ENCODE results near the gene ALDH1B1. TPM values are rescaled to one million over a fixed set of nuclear protein-coding genes. Genes with fewer than 3 reads are reported as not detected.

Gene ALDH1B1
- total RNA-seq, 1 experiment from 2014 or later, result 55.5 TPM

DNA sequence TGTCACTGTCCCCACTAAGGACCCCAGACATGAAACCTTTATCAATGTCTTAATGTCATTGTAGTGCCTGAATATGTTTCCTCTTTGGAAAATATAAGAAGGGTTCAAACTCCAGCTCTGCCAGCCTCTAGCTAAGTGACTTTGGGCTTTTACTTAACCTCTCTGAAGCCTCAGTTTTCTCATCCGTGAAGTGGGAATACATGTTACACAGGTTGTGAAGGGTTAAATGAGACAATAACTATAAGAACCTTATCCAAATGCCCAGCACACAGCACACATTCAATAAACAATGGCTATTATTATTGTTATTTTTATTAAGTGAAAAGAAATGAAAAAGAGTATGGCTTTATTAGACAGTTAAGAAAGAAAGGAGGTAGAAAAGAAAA lies 47.4 kb downstream of the ALDH1B1 start:
- Mint-ChIP-seq H3K27me3 (ENCODE audit: low read depth) (peaks cover 3% of the 10 kb centered on the region; the same call in 1 of the 2 replicates), H3K4me1 (peaks cover 9% of the 10 kb centered on the region), H3K4me3 (no peak overlapping the region), H3K36me3 (0 out of 2 replicates have a peak, but pooled peaks cover 3% of the 10 kb centered on the region), H3K9me3 (peaks cover 12% of the 10 kb centered on the region), H3K27ac (no peak overlapping the region)
- ATAC-seq, result no peak
- CTCF ChIA-PET, result no interaction called here
- POLR2A ChIA-PET, result no interaction called here
- DNase-seq (ENCODE audit: low spot score), result no peak
- no peak for TF ChIP-seq FOXJ3 (CRISPR knock-in tag; IDR thresholded peaks at IDR 0.05; ENCODE audit: borderline replicate concordance)
- TF ChIP-seq ATF1 (CRISPR knock-in tag; IDR thresholded peaks at IDR 0.05), result no peak
- no peak for TF ChIP-seq NR1H2 (CRISPR knock-in tag; IDR thresholded peaks at IDR 0.05)
- TF ChIP-seq, protein P1, sequence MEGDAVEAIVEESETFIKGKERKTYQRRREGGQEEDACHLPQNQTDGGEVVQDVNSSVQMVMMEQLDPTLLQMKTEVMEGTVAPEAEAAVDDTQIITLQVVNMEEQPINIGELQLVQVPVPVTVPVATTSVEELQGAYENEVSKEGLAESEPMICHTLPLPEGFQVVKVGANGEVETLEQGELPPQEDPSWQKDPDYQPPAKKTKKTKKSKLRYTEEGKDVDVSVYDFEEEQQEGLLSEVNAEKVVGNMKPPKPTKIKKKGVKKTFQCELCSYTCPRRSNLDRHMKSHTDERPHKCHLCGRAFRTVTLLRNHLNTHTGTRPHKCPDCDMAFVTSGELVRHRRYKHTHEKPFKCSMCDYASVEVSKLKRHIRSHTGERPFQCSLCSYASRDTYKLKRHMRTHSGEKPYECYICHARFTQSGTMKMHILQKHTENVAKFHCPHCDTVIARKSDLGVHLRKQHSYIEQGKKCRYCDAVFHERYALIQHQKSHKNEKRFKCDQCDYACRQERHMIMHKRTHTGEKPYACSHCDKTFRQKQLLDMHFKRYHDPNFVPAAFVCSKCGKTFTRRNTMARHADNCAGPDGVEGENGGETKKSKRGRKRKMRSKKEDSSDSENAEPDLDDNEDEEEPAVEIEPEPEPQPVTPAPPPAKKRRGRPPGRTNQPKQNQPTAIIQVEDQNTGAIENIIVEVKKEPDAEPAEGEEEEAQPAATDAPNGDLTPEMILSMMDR (IDR thresholded peaks at IDR 0.05), result no peak
- TF ChIP-seq, protein P2, sequence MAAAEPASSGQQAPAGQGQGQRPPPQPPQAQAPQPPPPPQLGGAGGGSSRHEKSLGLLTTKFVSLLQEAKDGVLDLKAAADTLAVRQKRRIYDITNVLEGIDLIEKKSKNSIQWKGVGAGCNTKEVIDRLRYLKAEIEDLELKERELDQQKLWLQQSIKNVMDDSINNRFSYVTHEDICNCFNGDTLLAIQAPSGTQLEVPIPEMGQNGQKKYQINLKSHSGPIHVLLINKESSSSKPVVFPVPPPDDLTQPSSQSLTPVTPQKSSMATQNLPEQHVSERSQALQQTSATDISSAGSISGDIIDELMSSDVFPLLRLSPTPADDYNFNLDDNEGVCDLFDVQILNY (CRISPR knock-in tag; IDR thresholded peaks at IDR 0.05), result no peak
- TF ChIP-seq, protein P3, sequence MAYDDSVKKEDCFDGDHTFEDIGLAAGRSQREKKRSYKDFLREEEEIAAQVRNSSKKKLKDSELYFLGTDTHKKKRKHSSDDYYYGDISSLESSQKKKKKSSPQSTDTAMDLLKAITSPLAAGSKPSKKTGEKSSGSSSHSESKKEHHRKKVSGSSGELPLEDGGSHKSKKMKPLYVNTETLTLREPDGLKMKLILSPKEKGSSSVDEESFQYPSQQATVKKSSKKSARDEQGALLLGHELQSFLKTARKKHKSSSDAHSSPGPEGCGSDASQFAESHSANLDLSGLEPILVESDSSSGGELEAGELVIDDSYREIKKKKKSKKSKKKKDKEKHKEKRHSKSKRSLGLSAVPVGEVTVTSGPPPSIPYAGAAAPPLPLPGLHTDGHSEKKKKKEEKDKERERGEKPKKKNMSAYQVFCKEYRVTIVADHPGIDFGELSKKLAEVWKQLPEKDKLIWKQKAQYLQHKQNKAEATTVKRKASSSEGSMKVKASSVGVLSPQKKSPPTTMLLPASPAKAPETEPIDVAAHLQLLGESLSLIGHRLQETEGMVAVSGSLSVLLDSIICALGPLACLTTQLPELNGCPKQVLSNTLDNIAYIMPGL (CRISPR knock-in tag; IDR thresholded peaks at IDR 0.05), result no peak
- TF ChIP-seq PRRX2 (CRISPR knock-in tag; IDR thresholded peaks at IDR 0.05), result no peak
- TF ChIP-seq, protein P4, sequence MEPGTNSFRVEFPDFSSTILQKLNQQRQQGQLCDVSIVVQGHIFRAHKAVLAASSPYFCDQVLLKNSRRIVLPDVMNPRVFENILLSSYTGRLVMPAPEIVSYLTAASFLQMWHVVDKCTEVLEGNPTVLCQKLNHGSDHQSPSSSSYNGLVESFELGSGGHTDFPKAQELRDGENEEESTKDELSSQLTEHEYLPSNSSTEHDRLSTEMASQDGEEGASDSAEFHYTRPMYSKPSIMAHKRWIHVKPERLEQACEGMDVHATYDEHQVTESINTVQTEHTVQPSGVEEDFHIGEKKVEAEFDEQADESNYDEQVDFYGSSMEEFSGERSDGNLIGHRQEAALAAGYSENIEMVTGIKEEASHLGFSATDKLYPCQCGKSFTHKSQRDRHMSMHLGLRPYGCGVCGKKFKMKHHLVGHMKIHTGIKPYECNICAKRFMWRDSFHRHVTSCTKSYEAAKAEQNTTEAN (CRISPR knock-in tag; IDR thresholded peaks at IDR 0.05), result no peak
- TF ChIP-seq ZNF396 (CRISPR knock-in tag; IDR thresholded peaks at IDR 0.05; ENCODE audit: borderline replicate concordance), result no peak
- no peak for TF ChIP-seq ZNF671 (CRISPR knock-in tag; IDR thresholded peaks at IDR 0.05)
- TF ChIP-seq, protein P5, sequence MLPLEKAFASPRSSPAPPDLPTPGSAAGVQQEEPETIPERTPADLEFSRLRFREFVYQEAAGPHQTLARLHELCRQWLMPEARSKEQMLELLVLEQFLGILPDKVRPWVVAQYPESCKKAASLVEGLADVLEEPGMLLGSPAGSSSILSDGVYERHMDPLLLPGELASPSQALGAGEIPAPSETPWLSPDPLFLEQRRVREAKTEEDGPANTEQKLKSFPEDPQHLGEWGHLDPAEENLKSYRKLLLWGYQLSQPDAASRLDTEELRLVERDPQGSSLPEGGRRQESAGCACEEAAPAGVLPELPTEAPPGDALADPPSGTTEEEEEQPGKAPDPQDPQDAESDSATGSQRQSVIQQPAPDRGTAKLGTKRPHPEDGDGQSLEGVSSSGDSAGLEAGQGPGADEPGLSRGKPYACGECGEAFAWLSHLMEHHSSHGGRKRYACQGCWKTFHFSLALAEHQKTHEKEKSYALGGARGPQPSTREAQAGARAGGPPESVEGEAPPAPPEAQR (CRISPR knock-in tag; IDR thresholded peaks at IDR 0.05), result no peak
- no peak for TF ChIP-seq ZBTB21 (CRISPR knock-in tag; IDR thresholded peaks at IDR 0.05; ENCODE audit: borderline replicate concordance)
- TF ChIP-seq, protein P6, sequence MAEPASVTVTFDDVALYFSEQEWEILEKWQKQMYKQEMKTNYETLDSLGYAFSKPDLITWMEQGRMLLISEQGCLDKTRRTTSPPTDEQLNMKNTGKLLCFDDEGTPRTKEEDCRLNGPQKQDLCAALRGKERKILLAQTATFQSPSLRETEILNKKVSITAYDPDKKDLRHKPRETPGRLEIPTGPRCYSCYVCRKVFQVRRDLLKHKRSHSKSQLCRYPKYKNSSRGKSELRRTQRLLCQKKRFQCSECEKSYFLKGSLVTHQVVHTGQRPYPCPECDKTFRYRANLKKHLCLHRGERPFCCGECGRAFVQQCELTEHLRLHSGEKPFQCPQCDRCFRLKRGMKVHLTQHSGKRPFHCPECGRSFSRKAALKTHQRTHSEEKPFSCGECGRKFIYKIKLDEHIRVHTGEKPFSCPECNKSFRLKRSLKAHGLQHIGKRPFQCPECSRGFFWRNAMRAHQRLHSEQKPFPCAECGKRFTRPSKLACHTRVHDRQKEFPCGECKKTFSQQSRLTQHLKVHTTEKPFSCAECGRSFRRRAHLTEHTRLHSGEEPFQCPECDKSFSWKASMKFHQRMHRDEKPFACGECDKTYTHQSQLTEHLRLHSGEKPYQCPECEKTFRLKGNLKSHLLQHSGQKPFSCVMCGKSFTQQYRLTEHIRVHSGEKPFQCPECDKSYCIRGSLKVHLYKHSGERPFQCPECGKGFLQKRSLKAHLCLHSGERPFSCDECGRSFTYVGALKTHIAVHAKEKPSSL (CRISPR knock-in tag; conservative IDR thresholded peaks at IDR 0.05), result no peak
- TF ChIP-seq, protein P7, sequence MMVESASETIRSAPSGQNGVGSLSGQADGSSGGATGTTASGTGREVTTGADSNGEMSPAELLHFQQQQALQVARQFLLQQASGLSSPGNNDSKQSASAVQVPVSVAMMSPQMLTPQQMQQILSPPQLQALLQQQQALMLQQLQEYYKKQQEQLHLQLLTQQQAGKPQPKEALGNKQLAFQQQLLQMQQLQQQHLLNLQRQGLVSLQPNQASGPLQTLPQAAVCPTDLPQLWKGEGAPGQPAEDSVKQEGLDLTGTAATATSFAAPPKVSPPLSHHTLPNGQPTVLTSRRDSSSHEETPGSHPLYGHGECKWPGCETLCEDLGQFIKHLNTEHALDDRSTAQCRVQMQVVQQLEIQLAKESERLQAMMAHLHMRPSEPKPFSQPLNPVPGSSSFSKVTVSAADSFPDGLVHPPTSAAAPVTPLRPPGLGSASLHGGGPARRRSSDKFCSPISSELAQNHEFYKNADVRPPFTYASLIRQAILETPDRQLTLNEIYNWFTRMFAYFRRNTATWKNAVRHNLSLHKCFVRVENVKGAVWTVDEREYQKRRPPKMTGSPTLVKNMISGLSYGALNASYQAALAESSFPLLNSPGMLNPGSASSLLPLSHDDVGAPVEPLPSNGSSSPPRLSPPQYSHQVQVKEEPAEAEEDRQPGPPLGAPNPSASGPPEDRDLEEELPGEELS (CRISPR knock-in tag; IDR thresholded peaks at IDR 0.05), result no peak
- TF ChIP-seq, protein P8, sequence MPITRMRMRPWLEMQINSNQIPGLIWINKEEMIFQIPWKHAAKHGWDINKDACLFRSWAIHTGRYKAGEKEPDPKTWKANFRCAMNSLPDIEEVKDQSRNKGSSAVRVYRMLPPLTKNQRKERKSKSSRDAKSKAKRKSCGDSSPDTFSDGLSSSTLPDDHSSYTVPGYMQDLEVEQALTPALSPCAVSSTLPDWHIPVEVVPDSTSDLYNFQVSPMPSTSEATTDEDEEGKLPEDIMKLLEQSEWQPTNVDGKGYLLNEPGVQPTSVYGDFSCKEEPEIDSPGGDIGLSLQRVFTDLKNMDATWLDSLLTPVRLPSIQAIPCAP (CRISPR knock-in tag; IDR thresholded peaks at IDR 0.05), result no peak

Data from WTC11 (cell line).